NCI-H510A (cell line): Measurements from ENCODE around the gene EME2.

ENCODE experiments used
- DNase-seq: peaks from one replicate; lab custom pipeline; 2025; lab: John Stamatoyannopoulos, UW

Gene EME2

DNA sequence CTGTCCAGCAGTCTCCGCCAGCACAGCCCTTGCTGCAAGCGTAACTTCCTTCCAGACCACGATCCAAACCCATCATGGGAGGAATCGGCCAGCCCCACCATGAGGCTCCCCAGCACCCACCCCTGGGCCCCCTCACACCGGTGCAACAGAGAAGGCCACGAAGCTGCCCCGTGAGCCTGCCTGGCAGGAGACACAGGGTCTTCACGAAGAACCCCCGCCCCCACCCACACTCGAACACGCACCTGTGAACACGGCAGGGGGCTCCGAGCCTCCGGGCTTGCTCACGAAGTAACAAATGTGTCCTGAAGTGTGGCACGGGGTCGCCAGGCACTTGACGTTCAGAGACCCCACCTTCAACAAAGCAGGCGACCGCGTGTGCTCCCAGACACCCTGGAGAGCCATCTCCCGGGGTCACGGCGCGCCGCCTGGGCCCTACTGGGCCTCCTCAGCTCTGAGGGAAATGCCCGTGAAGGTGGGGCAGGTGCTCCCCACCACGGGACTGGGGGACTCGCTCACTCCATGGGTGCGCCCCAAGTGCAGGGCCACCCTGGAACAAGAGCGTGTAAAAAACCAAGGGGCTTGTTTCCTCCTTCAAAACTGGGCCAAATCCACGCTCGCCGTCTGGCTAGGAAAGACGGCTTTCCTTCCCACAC lies 46.4 kb downstream of the EME2 start:
- DNase-seq: no peak

DNA sequence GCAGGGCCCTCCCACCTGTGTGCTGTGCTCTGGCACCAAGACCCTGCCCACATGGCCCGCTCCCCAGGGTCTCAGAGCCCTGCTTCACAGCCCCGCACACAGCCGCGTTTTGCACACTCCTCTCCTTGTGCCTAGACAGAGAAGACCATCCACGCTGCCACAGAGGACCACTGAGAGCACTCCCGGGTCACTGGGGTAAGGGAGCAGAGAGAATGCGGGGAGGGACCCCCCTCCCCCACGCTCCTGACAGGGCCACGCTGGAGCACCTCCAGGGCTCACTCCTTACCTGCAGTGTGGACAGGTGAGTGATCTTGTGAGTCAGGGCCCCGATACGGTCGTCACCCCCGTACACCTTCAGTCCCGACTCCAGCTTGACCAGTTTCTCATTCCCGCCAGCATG lies 47.0 kb downstream of the EME2 start:
- no peak for DNase-seq

DNA sequence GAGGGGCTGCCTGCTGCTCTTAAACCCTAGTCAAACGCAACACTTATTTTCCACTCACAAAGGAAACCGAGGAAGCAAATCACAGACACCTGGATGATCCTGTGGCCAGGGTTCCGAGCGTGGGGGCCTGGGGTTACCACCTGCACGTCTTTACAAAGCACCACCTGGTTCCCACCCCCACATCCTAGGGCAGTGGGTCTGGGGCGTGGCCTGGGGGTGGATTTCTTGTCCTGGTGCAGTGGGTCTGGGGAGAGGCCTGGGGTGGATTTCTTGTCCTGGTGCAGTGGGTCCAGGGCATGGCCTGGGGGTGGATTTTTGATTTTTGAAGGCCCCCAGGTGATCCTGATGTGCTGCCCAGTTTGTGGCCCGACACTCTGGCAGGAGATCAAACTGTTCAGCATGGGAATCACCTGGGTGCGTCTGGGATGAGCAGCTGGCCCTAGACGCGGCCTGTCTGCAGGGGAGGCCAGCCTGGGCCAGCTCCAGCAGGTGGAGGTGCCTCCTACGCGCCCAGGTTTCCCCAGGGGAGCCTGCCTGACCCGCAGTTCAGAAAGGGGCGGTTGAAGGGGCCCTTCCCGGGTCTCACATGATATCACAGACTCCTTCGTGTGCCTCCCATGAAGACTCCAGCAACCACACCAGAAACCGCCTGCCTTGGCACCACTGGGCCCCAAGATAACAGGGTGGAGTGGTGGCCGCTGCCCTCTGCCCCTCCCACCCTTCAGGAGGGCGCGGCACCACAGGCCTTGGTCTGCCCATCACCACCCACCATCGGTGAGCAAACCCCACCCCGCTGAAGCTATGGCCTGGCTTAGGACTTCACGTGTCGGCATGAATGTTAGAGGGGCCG lies 47.7 kb downstream of the EME2 start:
- DNase-seq: no peak

DNA sequence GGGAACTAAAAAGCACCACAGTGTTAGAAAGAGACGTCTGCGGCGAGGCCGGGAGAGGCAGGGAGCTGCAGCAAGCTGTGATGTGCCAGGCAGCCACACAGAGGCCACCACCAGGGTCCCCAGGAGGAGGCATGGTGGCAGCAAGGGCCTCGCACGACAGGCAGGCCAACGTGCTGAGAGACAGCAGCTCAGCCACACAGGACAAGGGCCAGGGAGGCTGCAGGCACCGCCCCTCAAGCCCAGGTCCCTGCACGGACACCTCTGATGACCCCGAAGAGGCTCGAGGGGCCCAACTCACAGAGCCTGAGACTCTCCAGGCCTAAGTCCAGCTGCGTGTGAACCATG lies 48.3 kb downstream of the EME2 start:
- no peak for DNase-seq

DNA sequence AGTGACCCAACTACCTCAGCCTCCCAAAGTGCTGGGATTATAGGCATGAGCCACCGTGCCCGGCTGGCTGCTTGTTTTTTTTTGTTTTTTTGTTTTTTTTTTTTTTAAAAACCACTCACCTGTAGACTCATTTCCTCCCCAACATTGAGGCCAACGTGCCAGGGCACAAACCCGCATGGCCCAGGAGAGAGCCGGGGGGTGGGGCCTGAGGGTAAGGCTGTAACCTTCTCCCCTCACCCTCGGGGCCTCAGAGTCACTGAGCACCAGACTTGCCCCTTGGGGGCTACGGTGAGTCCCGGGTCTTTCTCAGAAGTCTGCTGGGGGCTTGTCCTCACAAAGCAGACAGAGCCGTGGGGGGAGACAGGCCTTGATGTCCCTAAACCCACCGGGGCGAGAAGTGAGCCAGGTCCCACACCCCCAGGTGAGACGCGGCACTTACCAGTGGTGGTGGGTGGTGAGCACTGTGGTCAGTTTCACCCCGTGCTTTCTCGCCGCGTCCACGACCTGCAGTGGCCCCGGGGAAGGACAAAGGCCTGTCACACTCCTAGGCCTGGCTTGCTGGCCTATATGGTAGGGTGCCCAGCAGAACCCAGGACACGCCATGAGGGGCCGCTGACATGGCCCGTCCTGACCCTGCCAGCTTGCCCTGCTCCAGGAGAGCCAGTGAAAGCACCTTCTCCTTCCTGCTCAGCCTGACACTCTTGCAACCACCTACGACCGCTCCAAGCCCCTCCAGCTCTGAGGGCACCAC lies 49.4 kb downstream of the EME2 start:
- DNase-seq: no peak

DNA sequence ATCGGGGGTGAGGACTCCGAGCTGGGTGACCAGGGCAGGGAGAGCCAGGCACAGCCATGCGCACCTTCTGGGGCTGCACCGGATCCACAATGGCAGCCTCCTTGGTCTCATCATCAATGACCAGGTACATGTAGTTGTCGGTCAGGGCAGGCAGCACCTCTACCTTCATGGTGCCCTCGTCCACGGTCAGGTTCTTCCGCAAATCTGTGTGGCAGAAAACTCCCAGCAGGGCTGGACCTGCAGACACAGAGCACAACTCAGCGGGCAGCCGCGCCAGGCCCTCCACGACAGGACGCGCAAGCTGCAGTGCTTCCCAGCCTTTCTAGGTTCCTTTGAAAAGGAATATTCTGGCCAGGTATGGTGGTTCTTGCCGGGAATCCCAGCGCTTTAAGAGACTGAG lies 50.2 kb downstream of the EME2 start:
- DNase-seq: no peak

DNA sequence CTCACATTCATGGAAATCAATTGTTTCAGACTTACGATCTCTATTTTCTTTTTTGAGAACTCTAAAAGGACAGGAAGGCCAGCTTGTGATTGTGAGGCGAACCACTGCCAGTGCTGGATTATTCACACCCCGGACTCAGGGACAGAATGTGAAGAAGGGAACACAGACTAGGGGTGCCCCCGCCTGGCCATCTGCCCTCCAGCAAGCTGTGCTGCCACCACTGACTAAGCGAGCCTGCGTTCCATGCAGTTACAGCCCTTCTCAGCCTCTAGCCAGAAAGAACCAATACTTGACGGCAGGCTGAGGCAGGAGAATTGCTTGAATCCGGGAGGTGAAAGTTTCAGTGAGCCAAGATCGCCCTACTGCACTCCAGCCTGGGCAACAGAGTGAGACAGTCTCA lies 51.2 kb downstream of the EME2 start:
- no peak for DNase-seq

DNA sequence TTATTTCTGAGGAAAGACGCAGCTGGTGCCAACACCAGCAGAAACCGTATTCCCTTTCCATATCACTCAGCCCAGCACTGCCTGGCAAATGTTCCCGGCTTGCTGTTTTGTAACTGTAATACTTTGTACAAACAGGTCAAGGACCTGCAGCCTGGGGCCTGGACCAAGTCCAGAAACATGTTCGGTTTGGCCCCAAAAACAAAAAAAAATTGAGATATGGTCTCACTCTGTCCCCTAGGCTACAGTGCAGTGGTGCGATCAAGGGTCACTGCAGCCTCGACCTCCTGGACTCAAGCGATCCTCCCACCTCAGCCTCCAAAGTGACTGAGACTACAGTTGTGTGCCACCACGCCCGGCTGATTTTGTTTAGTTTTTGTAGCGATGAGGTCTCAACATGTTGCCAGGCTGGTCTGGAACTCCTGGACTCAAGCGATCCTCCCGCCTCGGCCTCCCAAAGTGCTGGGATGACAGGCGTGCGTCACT lies 52.8 kb downstream of the EME2 start:
- no peak for DNase-seq
